Adipocyte (in vitro differentiated cells): ENCODE results near the gene ZNF511.

Experiments
- DNase-seq: peaks from one replicate; pipeline ENCODE4 v3.0.0-alpha.2; 2015; ENCODE audit warnings: low read depth
- H3K27me3 ChIP-seq: replicated peaks from 2 replicates; pipeline ENCODE4 v1.7.0; 2013; ENCODE audit warnings: mild to moderate bottlenecking, low read length, moderate library complexity; ENCODE audit not compliant: control insufficient read depth, insufficient read depth
- H3K36me3 ChIP-seq: 2 replicates; pipeline ENCODE4 v1.7.0; 2013; ENCODE audit warnings: low read length, mild to moderate bottlenecking, moderate library complexity; ENCODE audit not compliant: control insufficient read depth, insufficient read depth, severe bottlenecking
- H3K4me1 ChIP-seq: 2 replicates; pipeline ENCODE4 v1.7.0; 2013; ENCODE audit warnings: mild to moderate bottlenecking, low read length, moderate library complexity; ENCODE audit not compliant: control insufficient read depth, insufficient read depth
- H3K4me3 ChIP-seq: 2 replicates; pipeline ENCODE4 v1.7.0; 2013; ENCODE audit warnings: mild to moderate bottlenecking, low read length, moderate library complexity
- H3K9ac ChIP-seq: 2 replicates; pipeline ENCODE4 v1.7.0; 2013; ENCODE audit warnings: mild to moderate bottlenecking, low read length, moderate library complexity
- H3K9me3 ChIP-seq: 2 replicates; pipeline ENCODE4 v1.7.0; 2013; ENCODE audit warnings: mild to moderate bottlenecking, low read length, moderate library complexity; ENCODE audit not compliant: control insufficient read depth

ZNF511 gene

DNA sequence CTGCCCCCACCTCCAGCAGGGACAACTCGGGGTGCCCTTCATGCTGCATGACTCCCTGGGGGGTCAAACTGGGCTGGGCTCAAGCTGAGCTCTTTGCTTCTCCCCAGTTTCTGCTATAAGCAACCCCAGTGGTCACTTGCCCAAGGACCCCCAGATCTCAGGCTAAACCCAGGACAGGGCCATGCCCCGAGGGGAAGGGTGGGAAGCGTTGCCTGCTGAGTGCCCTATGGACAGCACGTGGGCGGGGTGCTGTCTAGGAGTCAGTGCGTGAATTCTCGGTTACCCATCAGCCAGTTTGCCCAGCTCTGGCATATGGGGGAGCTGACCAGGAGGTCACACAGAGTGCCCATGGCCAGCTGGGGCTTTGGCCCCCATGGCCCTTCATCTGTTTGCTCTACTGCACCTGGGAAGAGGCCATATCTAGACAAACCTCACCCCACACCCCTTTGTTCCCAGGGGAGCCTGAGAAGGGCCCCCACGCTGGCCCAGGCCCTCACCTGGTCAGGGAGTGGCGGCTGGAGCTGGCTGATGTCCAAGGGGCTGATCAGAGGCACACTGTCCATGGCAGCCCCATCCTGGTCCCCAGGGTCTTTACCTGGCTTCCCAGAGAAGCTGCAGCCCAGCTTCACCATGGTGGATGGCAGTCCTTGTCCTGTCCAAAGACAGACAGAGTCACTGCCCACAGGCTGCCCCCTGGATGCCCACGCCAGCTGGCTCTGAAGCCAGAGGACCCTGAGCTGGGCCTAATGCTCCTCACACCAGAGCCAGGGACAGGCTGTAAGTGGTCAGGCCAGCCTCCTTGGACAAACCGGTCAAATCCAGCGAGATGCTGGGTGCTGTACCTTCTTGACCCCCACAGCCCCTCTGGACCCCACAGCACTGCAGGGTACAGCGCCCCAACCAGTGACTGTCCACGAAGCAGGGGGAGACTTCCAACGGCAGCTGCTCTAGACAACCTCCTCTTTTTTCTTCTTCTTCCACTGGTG lies 19.9 kb downstream of the ZNF511 start:
- H3K9me3 ChIP-seq, result peaks cover 8% of the 10 kb centered on the region
- no peaks in the 10 kb centered on the region for H3K36me3 ChIP-seq
- DNase-seq, result no peak
- H3K4me3 ChIP-seq, result no peak overlapping the region
- no peak overlapping the region for H3K9ac ChIP-seq
- no peaks in the 10 kb centered on the region for H3K4me1 ChIP-seq
- H3K27me3 ChIP-seq, result peaks cover 57% of the 10 kb centered on the region

DNA sequence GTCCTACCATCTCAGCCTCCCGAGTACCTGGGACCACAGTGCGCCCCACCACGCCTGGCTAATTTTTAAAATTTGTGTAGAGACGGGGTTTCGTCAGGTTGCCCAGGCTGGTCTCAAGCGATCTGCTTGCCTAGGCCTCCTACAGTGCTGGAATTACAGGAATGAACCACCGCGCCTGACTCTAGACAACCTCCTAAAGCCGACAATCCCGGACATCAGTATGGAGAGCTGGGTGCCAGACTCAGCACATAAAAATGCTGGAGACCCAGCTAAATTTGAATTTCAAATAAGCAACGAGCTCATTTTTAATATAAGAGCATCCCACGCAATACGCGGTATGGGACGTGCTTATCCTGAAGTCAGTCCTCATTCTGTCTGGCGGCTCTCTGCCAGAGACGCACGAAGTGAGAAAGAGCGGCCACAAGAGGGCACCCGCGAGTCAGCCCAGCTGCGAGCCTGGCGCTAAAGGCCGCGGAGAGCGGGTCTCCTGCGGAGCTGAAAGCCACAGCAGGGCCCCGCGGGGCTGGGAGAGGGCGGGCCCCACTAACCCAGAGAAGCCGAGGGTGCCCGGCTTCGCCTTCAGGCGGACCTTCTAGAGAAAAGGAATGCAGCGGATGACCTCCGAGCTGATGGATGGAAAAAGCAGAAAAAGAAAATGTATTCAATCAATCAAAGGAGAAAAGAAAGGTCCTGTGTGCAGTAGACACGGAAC lies 20.9 kb downstream of the ZNF511 start:
- Histone ChIP-seq H3K27me3 (peaks cover 61% of the 10 kb centered on the region), H3K4me3 (peak overlapping the region; percentile 65), H3K9me3 (peaks cover 8% of the 10 kb centered on the region), H3K9ac (peak overlapping the region; percentile 54), H3K36me3 (no peaks in the 10 kb centered on the region), H3K4me1 (no peaks in the 10 kb centered on the region)
- peak; percentile 96 for DNase-seq

DNA sequence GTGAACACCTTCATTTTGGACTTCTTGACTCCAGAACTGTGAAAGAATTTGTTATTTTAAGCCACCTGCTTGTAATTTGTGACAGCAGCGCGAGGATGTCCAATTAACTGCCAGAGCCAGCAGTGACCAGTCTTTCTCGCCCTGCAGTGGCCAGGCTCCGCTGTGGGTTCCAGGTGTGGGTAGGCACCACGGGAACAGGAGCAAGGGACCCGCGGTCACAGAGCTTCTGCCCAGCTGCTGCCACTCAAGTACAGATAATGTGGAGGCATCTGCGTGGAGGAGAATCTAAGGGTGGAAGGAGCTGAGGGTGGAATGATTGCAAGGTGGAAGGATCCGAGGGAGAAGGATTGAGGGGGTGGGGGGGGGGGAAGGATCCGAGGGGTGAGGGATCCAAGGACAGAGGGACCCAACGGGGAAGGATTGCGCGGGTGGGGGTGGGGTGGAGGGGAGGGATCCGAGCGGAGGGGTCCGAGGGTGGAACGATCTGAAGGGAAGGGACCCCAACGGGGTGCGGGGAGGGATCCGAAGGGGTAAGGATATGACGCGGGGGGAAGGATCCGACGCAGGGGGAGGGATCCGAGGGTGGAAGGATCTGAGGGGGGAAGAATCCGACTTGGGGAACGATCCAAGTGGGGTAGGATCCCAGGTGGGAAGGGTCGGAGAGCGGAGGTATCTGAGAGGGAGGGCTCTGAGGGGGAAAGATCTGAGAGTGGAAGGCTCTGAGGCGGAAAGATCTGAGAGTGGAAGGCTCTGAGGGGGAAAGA lies 24.4 kb downstream of the ZNF511 start:
- H3K4me1 ChIP-seq, result no peaks in the 10 kb centered on the region
- no peak overlapping the region for H3K9ac ChIP-seq
- peaks cover 51% of the 10 kb centered on the region for H3K27me3 ChIP-seq
- no peak overlapping the region for H3K4me3 ChIP-seq
- no peaks in the 10 kb centered on the region for H3K36me3 ChIP-seq
- DNase-seq, result no peak
- peaks cover 8% of the 10 kb centered on the region for H3K9me3 ChIP-seq

DNA sequence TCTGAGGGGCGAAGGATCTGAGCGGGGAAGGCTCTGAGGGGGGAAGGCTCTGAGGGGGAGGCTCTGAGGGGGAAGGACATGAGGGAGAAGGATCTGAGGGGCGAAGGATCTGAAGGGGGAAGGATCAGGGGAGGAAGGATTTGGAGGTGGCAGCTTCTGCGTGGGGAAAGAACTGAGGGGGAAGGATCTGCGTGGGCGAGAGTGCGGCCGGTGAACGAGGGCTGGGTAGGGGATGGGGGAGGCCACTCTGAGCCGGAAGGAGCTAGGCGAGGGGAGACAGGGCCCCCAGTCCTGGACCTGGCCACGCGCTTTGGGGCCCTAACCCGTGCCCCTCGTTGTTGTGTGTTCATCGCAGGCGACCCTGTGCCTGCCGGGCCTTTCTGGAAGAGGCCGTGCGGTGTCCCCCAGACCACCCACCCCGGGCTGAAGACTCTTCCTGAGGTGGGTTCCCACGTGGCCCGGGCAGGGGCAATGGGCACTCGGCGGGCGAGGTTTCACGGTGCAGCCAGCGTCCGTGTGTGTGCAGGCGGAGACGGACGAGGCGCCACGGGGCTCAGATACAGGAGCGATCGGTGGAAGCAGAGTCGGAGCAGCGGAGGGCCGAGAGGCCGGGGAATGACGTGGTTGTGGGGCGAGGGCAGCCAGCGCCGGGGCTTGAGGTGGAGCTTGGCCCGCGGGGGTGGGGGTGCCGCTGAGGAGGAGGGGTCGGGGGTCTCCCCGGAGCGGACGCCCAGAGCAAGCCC lies 26.0 kb downstream of the ZNF511 start:
- H3K4me1 ChIP-seq, result no peaks in the 10 kb centered on the region
- peaks cover 8% of the 10 kb centered on the region for H3K9me3 ChIP-seq
- peak; percentile 30 for DNase-seq
- H3K4me3 ChIP-seq, result peak overlapping the region; percentile 44
- H3K27me3 ChIP-seq, result peaks cover 52% of the 10 kb centered on the region
- H3K36me3 ChIP-seq, result no peaks in the 10 kb centered on the region
- H3K9ac ChIP-seq, result no peak overlapping the region

DNA sequence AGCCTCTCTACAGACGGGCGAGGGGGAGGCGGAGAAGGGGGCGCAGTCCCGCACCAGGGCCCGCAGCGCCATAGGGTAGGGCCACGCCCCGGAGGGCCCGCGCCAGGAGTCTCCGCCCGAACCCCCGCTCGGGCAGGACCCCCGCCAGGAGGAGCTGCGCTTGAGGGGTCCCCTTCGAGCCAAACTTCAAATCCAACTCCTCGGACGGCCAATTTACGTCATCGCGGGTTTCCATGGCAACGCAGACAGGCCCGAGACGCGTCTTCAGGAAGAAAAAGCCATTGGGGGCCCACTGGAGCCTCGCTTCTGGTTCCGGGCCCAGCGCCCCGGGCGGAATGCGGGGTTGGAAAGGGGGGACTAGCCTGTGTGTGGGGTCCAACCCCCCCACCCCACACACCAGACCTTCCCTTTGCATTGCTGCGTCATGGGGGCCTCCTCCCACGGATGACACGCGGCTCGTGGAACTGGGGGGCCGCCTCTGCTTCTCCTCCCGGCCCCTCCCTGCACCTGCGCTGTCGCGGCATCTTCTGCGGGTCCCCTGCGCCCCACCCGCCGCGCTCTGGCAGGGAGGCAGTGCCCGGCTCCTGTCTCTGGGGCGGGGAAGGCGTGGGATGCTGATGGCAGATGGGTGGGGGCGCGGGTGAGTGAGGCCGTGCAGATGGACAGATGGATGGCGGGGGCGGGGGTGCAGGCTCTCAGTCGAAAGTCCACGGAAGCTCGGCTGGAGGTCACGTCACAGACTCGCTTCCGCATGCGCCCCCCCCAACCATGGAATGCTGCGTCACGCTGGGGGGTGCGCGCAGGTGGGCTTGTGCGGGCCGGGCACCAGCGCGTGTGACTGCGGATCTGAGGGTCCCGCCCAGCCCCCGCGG lies 26.8 kb downstream of the ZNF511 start:
- DNase-seq, result peak; percentile 74
- no peaks in the 10 kb centered on the region for H3K4me1 ChIP-seq
- peaks cover 56% of the 10 kb centered on the region for H3K27me3 ChIP-seq
- H3K9me3 ChIP-seq, result peaks cover 8% of the 10 kb centered on the region
- no peaks in the 10 kb centered on the region for H3K36me3 ChIP-seq
- H3K4me3 ChIP-seq, result peak overlapping the region; percentile 44
- H3K9ac ChIP-seq, result no peak overlapping the region

DNA sequence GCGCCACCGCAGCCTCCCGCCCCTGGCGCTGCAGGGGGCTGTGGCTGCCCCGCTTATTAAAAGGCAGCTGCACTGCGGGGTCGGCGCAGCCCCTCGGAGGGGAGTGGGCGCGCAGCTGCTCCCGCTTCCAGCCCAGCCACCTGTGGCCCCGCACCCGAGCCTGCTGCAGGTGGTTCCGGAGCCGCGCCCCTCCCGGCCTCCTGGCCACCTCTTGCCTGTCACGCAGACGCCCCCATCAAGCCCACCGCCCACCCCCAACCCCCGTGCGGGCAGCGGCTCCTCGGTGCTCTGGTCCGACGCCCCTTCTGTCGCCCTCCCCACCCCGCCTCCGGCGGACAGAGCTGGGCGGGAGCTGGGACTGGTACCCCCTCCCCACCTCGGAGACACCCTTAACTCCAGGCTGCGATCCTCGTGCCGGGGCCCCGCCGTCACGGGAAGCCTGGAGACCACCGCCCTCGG lies 27.4 kb downstream of the ZNF511 start:
- no peak overlapping the region for H3K9ac ChIP-seq
- H3K4me1 ChIP-seq, result no peaks in the 10 kb centered on the region
- no peaks in the 10 kb centered on the region for H3K36me3 ChIP-seq
- no peak overlapping the region for H3K4me3 ChIP-seq
- DNase-seq, result no peak
- H3K9me3 ChIP-seq, result peaks cover 8% of the 10 kb centered on the region
- peaks cover 51% of the 10 kb centered on the region for H3K27me3 ChIP-seq

DNA sequence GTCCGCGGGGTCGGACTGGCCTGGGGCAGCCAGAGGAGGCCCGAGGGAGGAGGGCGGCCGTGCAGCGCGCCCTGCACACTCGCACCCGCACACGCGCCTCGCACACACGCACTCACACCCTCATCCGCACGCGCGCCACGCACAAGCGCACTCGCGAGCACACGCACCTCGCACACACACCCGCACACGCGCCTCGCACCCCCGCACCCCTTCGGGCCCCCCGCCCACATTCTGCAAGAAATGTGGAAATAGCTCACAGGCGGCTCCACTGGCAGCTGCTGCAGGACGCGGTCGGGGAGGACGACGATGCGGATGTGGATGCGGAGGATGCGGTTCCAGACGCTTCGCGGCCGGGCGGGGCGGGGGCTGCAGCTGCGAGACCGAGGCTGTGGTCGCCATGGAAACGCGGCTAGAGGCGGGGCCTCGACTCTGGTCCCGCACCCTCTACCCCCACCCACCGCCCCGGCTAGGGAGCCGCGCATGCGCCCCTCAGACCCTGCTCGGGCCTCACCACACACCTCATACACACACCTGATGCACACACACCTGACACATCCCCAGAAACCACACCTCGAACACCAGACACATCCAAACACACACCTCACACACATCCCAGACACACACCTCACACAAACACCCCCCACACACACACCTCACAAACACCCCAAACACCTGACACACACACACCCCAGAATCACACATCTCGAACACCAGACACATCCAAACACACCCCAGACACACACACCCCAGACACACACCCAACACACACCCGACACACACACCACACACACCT lies 28.1 kb downstream of the ZNF511 start, which contains the start of gene CALY:
Gene CALY, minus strand, starts transcription at position 320 of the 793 bp plus-strand sequence. CDS start 7,907 bp downstream, outside the sequence.
- Histone ChIP-seq H3K27me3 (peaks cover 45% of the 10 kb centered on the region), H3K4me3 (no peak within 1 kb of the TSS), H3K9me3 (peaks cover 8% of the 10 kb centered on the region), H3K36me3 (no peaks in the 10 kb centered on the region), H3K9ac (no peak within 1 kb of the TSS), H3K4me1 (no peaks in the 10 kb centered on the region)
- no peak for DNase-seq

DNA sequence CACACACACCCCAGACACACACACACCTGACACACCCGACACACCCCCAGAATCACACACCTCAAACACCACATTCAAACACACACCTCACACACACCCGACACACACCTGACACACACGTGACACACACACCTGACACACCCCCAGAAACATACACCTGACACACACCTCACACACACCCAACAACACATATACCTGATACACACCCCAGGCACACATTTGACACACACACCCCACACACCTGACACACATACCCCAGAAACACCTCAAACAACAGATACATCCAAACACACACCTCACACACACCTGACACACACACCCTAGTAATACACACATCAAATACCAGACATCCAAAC lies 28.6 kb downstream of the ZNF511 start:
- H3K4me1 ChIP-seq, result no peaks in the 10 kb centered on the region
- H3K27me3 ChIP-seq, result peaks cover 39% of the 10 kb centered on the region
- H3K36me3 ChIP-seq, result no peaks in the 10 kb centered on the region
- H3K4me3 ChIP-seq, result no peak overlapping the region
- no peak for DNase-seq
- H3K9me3 ChIP-seq, result peaks cover 3% of the 10 kb centered on the region
- H3K9ac ChIP-seq, result no peak overlapping the region
